GM12891 (cell line): ENCODE results near the gene C19orf33.

Experiments used
- POLR2A ChIP-seq: IDR thresholded peaks from 2 replicates; pipeline ENCODE4 v1.6.1; 2011; ENCODE audit warnings: low read depth, low read length, control low read depth
- POLR2AphosphoS5 ChIP-seq: IDR thresholded peaks from 2 replicates; pipeline ENCODE4 v1.6.1; 2011; ENCODE audit warnings: low read depth, low read length, control low read depth
- TAF1 ChIP-seq: IDR thresholded peaks from 2 replicates; pipeline ENCODE4 v1.6.1; 2011; ENCODE audit warnings: low read depth, low read length, control low read depth

DNA sequence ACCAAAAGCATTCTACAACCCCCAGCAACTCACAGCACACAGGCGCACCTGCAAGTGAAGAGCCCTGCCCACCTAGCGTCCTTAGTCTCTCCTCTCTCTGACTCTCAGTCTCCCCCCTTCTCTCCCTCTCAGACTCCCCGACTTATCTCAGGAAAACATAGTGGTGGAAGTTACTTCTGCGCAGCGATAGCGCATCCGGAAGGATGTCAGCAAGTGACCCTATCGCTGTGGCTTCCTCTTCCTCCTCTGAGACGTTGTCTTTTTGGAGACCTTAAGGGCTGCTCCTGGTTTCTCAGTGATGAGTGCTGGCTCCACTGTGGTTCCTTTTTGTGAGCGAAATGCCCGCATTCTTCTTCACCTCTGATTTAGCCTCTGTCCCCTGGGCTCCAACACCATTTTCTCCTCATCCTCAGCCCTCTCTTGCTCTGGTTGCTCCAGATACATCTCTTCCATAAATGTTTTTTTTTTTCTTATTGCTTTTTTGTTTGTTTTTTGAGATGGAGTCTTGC lies 13.1 kb downstream of the C19orf33 start:
- TF ChIP-seq POLR2A (no peak), POLR2AphosphoS5 (no peak), TAF1 (no peak)
